ENCODE data around the gene OVAAL.

DNA sequence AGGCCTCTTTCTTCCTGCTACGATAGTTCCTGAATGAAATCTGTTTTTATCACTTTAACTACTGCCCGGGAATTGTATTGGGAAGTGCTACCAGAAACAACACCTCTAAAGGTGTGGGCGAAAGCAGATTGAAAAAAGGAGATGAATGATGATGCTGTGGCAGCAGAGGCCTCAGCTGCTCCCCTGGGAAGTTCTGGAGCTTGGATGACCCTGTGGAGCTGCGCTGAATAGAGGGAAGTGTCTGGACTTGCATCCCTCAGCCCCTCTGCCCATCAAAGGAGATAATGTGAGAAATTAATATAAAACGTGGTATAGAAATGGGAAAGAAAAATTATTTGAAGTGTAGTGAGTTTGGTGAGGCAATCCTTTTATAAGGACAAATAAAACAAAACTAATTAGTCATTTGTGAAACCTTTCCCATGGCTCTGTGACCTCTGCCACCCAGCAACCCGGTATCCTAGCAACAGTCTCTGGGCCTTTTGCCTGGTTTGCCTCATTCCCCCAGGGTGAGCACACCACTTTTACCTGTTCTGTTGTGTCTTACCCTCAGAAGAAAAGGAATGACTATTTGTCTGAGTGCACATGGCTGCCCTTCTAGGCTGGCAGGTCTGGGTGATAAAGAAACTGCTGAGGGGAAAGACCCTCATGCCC, 21.3 kb downstream of the OVAAL start:
- TF ChIP-seq, protein P1, sequence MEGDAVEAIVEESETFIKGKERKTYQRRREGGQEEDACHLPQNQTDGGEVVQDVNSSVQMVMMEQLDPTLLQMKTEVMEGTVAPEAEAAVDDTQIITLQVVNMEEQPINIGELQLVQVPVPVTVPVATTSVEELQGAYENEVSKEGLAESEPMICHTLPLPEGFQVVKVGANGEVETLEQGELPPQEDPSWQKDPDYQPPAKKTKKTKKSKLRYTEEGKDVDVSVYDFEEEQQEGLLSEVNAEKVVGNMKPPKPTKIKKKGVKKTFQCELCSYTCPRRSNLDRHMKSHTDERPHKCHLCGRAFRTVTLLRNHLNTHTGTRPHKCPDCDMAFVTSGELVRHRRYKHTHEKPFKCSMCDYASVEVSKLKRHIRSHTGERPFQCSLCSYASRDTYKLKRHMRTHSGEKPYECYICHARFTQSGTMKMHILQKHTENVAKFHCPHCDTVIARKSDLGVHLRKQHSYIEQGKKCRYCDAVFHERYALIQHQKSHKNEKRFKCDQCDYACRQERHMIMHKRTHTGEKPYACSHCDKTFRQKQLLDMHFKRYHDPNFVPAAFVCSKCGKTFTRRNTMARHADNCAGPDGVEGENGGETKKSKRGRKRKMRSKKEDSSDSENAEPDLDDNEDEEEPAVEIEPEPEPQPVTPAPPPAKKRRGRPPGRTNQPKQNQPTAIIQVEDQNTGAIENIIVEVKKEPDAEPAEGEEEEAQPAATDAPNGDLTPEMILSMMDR (IDR thresholded peaks at IDR 0.05; ENCODE audit: low read depth, low read length, poor library complexity, severe bottlenecking) = no peak
- no peak for TF ChIP-seq EZH2phosphoT487 (IDR thresholded peaks at IDR 0.05; ENCODE audit: borderline replicate concordance, low read length)

Data from DOHH2 (cell line).